ENCODE measurements around the gene CRX.
"Not testable (repeated sequence)": the region's sequence is repeated elsewhere in the genome, so short reads cannot be mapped to it uniquely, and the experiment has no call there.

- TF ChIP-seq MED8 (CRISPR knock-in tag; IDR thresholded peaks at IDR 0.05; ENCODE audit: insufficient replicate concordance); SMAD9 (CRISPR knock-in tag; IDR thresholded peaks at IDR 0.05); ETV6 (CRISPR knock-in tag; conservative IDR thresholded peaks at IDR 0.05); PRDM10 (CRISPR knock-in tag; IDR thresholded peaks at IDR 0.05; ENCODE audit: low read depth): not testable (repeated sequence)
These were observed 17.3 kb upstream of the CRX start, which contains the start of gene TPRX1 for GRCh38 chr19:47804451-47804850.

All from HepG2 (cell line).